OCI-LY1 (cell line): ENCODE measurements around the gene CRBN.

ENCODE experiments used
- H2AFZ ChIP-seq: fragments of 200-600 bp; sonication (generic), shearing (Covaris generic); 2 replicates; pipeline ENCODE4 v1.6.0; 2014; ENCODE audit warnings: antibody characterized with exemption, mild to moderate bottlenecking, low read length
- H3F3A ChIP-seq: fragments of 200-600 bp; sonication (generic), shearing (Covaris generic); 2 replicates; pipeline ENCODE4 v1.6.0; 2014; ENCODE audit warnings: mild to moderate bottlenecking, antibody characterized with exemption, low read length, moderate library complexity; ENCODE audit not compliant: insufficient read depth
- H3K27ac ChIP-seq: fragments of 200-600 bp; sonication (generic); 2 replicates; pipeline ENCODE4 v1.5.1; 2014; ENCODE audit warnings: low read length, mixed run types, mild to moderate bottlenecking, low read depth; ENCODE audit not compliant: poor library complexity, severe bottlenecking
- H3K27me3 ChIP-seq: fragments of 200-600 bp; sonication (generic); 2 replicates; pipeline ENCODE4 v1.6.0; 2014; ENCODE audit warnings: antibody characterized with exemption, mild to moderate bottlenecking, low read length, moderate library complexity; ENCODE audit not compliant: insufficient read depth
- H3K36me3 ChIP-seq: fragments of 200-600 bp; sonication (generic); 2 replicates; pipeline ENCODE4 v1.6.1; 2014; ENCODE audit warnings: mild to moderate bottlenecking, antibody characterized with exemption, low read length, moderate library complexity, mixed read lengths; ENCODE audit not compliant: insufficient read depth
- H3K4me1 ChIP-seq: fragments of 200-600 bp; sonication (generic); 2 replicates; pipeline ENCODE4 v1.5.1; 2014; ENCODE audit warnings: mild to moderate bottlenecking, low read length, moderate library complexity; ENCODE audit not compliant: insufficient read depth, severe bottlenecking
- H3K4me2 ChIP-seq: fragments of 200-600 bp; sonication (generic), shearing (Covaris generic); 2 replicates; pipeline ENCODE4 v1.6.1; 2014; ENCODE audit warnings: low read length
- H3K4me3 ChIP-seq: fragments of 200-600 bp; sonication (generic); 2 replicates; pipeline ENCODE4 v1.5.1; 2014; ENCODE audit warnings: low read length, low read depth, mild to moderate bottlenecking, mixed read lengths; ENCODE audit not compliant: poor library complexity, severe bottlenecking
- H3K79me2 ChIP-seq: fragments of 200-600 bp; shearing (Covaris generic); 2 replicates; pipeline ENCODE4 v1.6.1; 2016; ENCODE audit warnings: mixed run types, low read length, mixed read lengths; ENCODE audit not compliant: insufficient read depth
- H3K9ac ChIP-seq: fragments of 200-600 bp; sonication (generic), shearing (Covaris generic); 2 replicates; pipeline ENCODE4 v1.6.1; 2014; ENCODE audit warnings: mild to moderate bottlenecking, low read length, mixed read lengths
- H3K9me2 ChIP-seq: fragments of 200-600 bp; sonication (generic), shearing (Covaris generic); 2 replicates; pipeline ENCODE4 v1.6.1; 2014; ENCODE audit warnings: low read depth, mild to moderate bottlenecking, low read length, mixed read lengths
- H3K9me3 ChIP-seq: fragments of 200-600 bp; shearing (Covaris generic); 2 replicates; pipeline ENCODE4 v1.6.1; 2014; ENCODE audit warnings: low read length, mixed read lengths
- H4K20me1 ChIP-seq: fragments of 200-600 bp; sonication (generic), shearing (Covaris generic); 2 replicates; pipeline ENCODE4 v1.6.0; 2016; ENCODE audit warnings: mild to moderate bottlenecking, low read length; ENCODE audit not compliant: insufficient read depth
- EZH2 ChIP-seq: fragments of 200-600 bp; sonication (generic), shearing (Covaris generic); IDR thresholded peaks from 2 replicates; pipeline ENCODE4 v1.8.0; 2017; ENCODE audit warnings: borderline replicate concordance, mixed run types, mild to moderate bottlenecking, antibody characterized with exemption, low read length, moderate library complexity, mixed read lengths
- TF ChIP-seq, protein P1 (sequence below): fragments of 200-600 bp; sonication (generic), shearing (Covaris generic); IDR thresholded peaks from 2 replicates; pipeline ENCODE4 v1.5.1; 2017; ENCODE audit warnings: mild to moderate bottlenecking, antibody characterized with exemption, low read length, moderate library complexity, mixed read lengths

The CRBN gene

DNA sequence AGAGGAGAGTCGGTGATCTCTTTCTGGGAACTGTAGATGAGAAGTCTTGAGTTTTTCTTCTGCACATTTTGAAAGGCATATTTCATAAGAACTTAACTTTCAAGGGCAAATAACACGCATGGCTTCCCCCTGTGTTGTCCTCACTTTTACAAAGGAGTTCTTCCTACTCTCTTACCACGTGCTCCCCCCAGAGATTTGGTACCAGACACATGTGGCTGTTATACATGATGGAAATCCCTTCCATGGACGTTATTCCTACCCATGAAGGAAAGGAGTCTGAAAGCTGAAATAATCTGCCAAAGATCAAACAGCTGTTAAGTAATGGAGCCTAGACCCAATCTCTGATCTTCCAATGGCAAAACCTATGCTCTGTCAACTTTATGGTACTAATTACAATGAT is 73.7 kb downstream of the CRBN start:
- H3F3A ChIP-seq: no peaks in the 10 kb centered on the region
- no peak overlapping the region for H2AFZ ChIP-seq
- no peaks in the 10 kb centered on the region for H3K27me3 ChIP-seq
- no peak overlapping the region for H3K4me2 ChIP-seq
- H3K4me1 ChIP-seq: no peaks in the 10 kb centered on the region
- no peaks in the 10 kb centered on the region for H4K20me1 ChIP-seq
- H3K9me3 ChIP-seq: no peaks in the 10 kb centered on the region
- no peaks in the 10 kb centered on the region for H3K9me2 ChIP-seq
- H3K9ac ChIP-seq: no peak overlapping the region
- TF ChIP-seq, protein P1, sequence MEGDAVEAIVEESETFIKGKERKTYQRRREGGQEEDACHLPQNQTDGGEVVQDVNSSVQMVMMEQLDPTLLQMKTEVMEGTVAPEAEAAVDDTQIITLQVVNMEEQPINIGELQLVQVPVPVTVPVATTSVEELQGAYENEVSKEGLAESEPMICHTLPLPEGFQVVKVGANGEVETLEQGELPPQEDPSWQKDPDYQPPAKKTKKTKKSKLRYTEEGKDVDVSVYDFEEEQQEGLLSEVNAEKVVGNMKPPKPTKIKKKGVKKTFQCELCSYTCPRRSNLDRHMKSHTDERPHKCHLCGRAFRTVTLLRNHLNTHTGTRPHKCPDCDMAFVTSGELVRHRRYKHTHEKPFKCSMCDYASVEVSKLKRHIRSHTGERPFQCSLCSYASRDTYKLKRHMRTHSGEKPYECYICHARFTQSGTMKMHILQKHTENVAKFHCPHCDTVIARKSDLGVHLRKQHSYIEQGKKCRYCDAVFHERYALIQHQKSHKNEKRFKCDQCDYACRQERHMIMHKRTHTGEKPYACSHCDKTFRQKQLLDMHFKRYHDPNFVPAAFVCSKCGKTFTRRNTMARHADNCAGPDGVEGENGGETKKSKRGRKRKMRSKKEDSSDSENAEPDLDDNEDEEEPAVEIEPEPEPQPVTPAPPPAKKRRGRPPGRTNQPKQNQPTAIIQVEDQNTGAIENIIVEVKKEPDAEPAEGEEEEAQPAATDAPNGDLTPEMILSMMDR: no peak
- TF ChIP-seq EZH2: no peak
- no peaks in the 10 kb centered on the region for H3K79me2 ChIP-seq
- H3K27ac ChIP-seq: no peak overlapping the region
- no peaks in the 10 kb centered on the region for H3K36me3 ChIP-seq
- H3K4me3 ChIP-seq: no peak overlapping the region

DNA sequence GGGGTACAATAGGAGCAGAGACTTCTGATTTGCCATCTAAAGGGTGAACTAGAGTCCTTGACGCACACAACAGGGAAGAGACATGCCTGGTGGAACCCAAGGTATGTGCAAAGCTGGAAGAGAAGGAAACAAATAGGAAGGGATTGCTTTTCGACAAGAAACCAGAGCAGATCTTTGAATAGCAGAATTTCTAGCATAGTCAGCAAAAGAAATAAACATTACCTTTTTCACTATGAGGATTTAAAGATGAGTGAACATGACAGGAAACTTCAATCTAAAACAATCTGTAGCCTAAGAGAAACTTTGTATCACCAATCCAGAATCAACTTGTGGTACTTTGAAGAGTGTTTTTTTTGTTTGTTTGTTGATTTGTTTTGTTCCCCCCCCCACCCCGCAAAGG is 74.2 kb downstream of the CRBN start:
- H3K4me3 ChIP-seq: no peak overlapping the region
- H3K9ac ChIP-seq: no peak overlapping the region
- no peaks in the 10 kb centered on the region for H3F3A ChIP-seq
- no peaks in the 10 kb centered on the region for H3K27me3 ChIP-seq
- H3K9me3 ChIP-seq: no peaks in the 10 kb centered on the region
- H2AFZ ChIP-seq: no peak overlapping the region
- no peaks in the 10 kb centered on the region for H3K9me2 ChIP-seq
- no peak for TF ChIP-seq EZH2
- TF ChIP-seq, protein P1: no peak
- no peaks in the 10 kb centered on the region for H3K4me1 ChIP-seq
- no peaks in the 10 kb centered on the region for H3K36me3 ChIP-seq
- no peaks in the 10 kb centered on the region for H3K79me2 ChIP-seq
- no peaks in the 10 kb centered on the region for H4K20me1 ChIP-seq
- no peak overlapping the region for H3K4me2 ChIP-seq
- H3K27ac ChIP-seq: no peak overlapping the region

DNA sequence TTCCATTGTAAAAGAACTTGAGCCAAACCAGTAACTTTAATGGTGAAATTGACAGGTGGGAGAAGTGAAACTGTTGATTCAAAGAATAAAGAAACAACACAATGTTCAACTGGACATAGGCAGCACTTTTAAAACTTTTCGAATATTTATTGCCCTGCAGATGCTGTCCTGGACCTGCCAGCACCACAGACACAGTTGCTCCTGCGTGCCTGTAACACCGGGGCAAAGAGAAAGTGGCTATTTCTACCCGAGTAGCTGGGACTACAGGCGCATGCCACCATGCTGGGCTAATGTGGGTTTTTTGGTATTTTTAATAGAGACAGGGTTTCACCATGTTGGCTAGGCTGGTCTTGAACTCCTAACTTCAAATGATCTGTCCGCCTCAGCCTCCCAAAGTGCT is 76.7 kb downstream of the CRBN start:
- H3K79me2 ChIP-seq: no peaks in the 10 kb centered on the region
- H3K4me1 ChIP-seq: no peaks in the 10 kb centered on the region
- H3K27me3 ChIP-seq: no peaks in the 10 kb centered on the region
- H2AFZ ChIP-seq: no peak overlapping the region
- H4K20me1 ChIP-seq: no peaks in the 10 kb centered on the region
- no peaks in the 10 kb centered on the region for H3K9me3 ChIP-seq
- TF ChIP-seq, protein P1: no peak
- no peak for TF ChIP-seq EZH2
- no peaks in the 10 kb centered on the region for H3K9me2 ChIP-seq
- no peak overlapping the region for H3K27ac ChIP-seq
- no peak overlapping the region for H3K4me3 ChIP-seq
- H3K9ac ChIP-seq: no peak overlapping the region
- H3F3A ChIP-seq: no peaks in the 10 kb centered on the region
- H3K36me3 ChIP-seq: no peaks in the 10 kb centered on the region
- H3K4me2 ChIP-seq: no peak overlapping the region
